Measurements from ENCODE around the gene RHBDF2. TPM values are rescaled to one million over a fixed set of nuclear protein-coding genes. Genes with fewer than 3 reads are reported as not detected.

Gene RHBDF2
- total RNA-seq, 4 donors from 2014 or later, result 27.0 to 38.5 (median 33.7) TPM

DNA sequence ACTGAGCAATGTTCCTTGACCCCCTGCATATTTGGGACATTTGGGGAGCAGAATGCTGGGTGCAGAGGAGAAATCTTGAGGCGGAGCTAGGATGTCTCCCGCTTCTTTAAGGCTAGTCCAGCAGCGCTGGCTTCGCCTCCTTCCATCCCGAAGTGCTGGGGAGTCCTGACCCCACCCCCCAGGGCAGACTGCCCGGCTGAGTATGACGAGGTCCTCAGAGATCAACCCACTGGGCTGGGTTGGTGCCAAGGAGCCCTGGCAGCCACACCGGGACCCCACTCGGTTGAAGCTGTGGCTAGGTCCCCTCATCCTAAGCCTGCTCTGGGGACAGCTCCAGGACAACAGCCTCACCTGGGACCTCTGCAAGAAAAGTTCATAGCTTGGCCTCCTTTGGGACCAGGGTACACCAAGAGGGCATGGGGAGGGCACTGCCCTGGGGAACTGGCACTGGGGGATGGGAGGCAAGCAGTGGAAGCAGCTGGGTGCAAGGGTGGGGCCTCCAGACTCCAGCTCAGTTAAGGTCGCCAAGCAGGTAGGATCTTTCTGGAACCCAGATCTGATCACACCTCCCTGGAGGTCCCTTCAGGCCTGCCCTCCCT, 11.0 kb downstream of the RHBDF2 start:
- Histone ChIP-seq H3K27me3 (no peaks in the 10 kb centered on the region), H3K4me3 (no peak overlapping the region), H3K27ac (peak overlapping the region; percentile 75 to 90 (median 85)), H3K9me3 (no peaks in the 10 kb centered on the region), H3K4me1 (peaks cover 37 to 63% (median 39%) of the 10 kb centered on the region in 3 donors), H3K36me3 (peaks cover 0 to 17% (median 0%) of the 10 kb centered on the region in 3 donors)
- TF ChIP-seq POLR2A (IDR thresholded peaks at IDR 0.05) (no peak), CTCF (IDR thresholded peaks at IDR 0.05) (no peak)
- intact Hi-C loops (cut with DNase I), result no loop called here
- 93% methylated on average over 3 of the region's 10 CpGs; no CpG with 5 or more reads in 1 of the 2 donors for WGBS, 2 donors
- no peak for DNase-seq

DNA sequence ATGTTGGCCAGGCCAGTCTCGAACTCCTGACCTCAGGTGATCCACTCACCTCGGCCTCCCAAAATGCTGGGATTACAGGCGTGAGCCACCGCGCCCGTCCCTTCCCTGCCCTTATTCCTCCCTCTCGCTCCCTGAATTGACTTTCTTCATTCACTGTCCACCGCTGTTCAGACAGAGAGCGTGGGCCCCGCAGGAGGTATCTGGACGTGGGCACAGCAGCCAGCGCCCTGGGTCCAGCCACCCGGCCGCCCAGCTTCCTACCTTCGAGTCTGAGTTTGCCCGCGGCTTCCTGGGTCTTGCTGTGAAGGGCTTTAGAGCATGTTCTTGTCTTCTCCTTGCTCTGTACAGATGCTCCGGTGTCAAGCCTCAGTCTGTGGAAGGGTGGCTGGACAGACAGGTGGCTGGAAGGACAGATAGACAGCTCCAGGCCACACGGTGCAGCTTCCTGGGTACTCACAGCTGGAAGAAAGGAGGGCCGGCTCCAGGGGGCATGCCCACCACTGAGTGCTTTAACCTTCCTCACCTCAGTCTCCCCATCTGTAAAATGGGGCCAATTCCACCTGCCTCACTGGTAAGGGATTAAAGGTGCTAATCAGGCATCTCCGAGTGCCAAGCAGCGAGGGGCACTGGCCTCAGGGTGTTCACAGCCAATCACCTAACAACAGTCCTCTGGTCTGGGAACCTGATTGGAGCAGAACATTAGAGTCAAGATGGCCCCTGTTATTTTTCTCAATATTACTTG, 13.6 kb downstream of the RHBDF2 start:
- Histone ChIP-seq H3K4me1 (peaks cover 22 to 47% (median 25%) of the 10 kb centered on the region in 3 donors), H3K4me3 (no peak overlapping the region), H3K27me3 (no peaks in the 10 kb centered on the region), H3K36me3 (peaks cover 0 to 17% (median 0%) of the 10 kb centered on the region in 3 donors), H3K27ac (no peak overlapping the region), H3K9me3 (no peaks in the 10 kb centered on the region)
- no peak for TF ChIP-seq POLR2A (IDR thresholded peaks at IDR 0.05)
- no peak for TF ChIP-seq CTCF (IDR thresholded peaks at IDR 0.05)
- DNase-seq, result no peak
- 94 to 100% methylated on average over 8 to 12 of the region's 22 CpGs for WGBS, 2 donors
- intact Hi-C loops (cut with DNase I), result no loop called here

DNA sequence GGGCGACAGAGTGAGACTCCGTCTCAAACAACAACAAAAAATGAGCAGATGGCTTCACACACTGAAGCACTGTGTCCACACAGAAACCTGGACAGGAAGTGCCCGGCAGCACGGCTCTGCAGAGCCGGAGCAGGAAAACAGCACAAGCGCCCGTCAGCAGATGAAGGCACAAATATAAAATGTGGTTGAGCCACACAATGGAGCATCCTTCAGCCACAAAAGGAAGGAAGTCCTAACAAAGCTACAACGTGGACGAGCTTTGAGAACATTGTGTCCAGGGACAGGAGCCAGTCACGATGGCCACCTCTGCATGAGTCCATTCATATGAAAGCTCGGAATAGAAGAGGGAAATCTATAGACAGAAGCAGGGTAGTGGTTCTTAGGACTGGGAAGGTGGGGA, 15.7 kb downstream of the RHBDF2 start:
- no peak for TF ChIP-seq POLR2A (IDR thresholded peaks at IDR 0.05)
- TF ChIP-seq CTCF (IDR thresholded peaks at IDR 0.05), result no peak
- peak overlapping the region in 3 of 4 donors; percentile 14 to 52 (median 51) for H3K27ac ChIP-seq
- DNase-seq, result no peak

GRCh38 chr17:76484228-76484725, 16.9 kb downstream of the RHBDF2 start:
- WGBS, 2 donors, result 63 to 79% methylated on average over 11 of the region's 11 CpGs
- H3K27me3 ChIP-seq, result no peaks in the 10 kb centered on the region
- intact Hi-C loops (cut with DNase I), result no loop called here
- H3K27ac ChIP-seq, result peak overlapping the region in 2 of 4 donors; percentile 50 to 51
- H3K36me3 ChIP-seq, result peaks cover 0 to 36% (median under 1%) of the 10 kb centered on the region in 3 donors
- H3K9me3 ChIP-seq, result no peaks in the 10 kb centered on the region
- H3K4me1 ChIP-seq, result peaks cover 0 to 15% (median 4%) of the 10 kb centered on the region in 3 donors
- TF ChIP-seq CTCF (IDR thresholded peaks at IDR 0.05) (no peak), POLR2A (IDR thresholded peaks at IDR 0.05) (no peak)
- no peak for DNase-seq
- H3K4me3 ChIP-seq, result no peak overlapping the region

More for the DNA sequence above, 15.7 kb downstream of the RHBDF2 start:
- 45 to 70% methylated on average over 11 of the region's 11 CpGs for WGBS, 2 donors
- H3K9me3 ChIP-seq, result no peaks in the 10 kb centered on the region
- peaks cover 0 to 27% (median 0%) of the 10 kb centered on the region in 3 donors for H3K36me3 ChIP-seq
- peaks cover 4 to 27% (median 5%) of the 10 kb centered on the region in 3 donors for H3K4me1 ChIP-seq
- intact Hi-C loops (cut with DNase I), result no loop called here
- no peaks in the 10 kb centered on the region for H3K27me3 ChIP-seq
- H3K4me3 ChIP-seq, result no peak overlapping the region
